SHP77 treated with DMSO at 0.1 percent for 48 hours (cell line): ENCODE measurements around the gene MAP1LC3B2.

Experiments used
- DNase-seq: peaks from one replicate; lab custom pipeline; 2025; lab: John Stamatoyannopoulos, UW

The MAP1LC3B2 gene

GRCh38 chr12:116559162-116559935, at the start of gene MAP1LC3B2:
Gene MAP1LC3B2, plus strand, starts transcription at chr12:116559381. Its CDS starts 16,562 bp downstream, at chr12:116575943.
- DNase-seq: peak; percentile 24

GRCh38 chr12:116513944-116514343, 45.2 kb upstream of the MAP1LC3B2 start:
- no peak for DNase-seq

DNA sequence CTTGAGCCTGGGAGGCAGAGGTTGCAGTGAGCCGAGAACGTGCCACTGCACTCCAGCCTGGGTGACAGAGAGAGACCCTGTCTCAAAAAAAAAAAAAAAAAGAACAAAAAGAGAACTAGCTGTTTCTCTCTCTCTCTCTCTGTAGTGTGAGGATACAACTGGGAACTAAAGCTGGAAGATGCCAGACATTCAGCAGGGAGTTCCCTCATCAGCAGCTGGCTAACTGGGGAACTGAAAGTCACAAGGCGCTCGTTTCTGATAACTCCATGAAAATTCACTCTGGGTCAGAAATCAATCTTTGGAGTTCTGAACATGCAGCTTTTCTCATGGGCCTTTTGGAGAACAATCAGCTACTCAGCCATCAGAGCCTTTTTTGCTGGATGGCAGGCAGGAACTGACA, 43.5 kb upstream of the MAP1LC3B2 start:
- no peak for DNase-seq

DNA sequence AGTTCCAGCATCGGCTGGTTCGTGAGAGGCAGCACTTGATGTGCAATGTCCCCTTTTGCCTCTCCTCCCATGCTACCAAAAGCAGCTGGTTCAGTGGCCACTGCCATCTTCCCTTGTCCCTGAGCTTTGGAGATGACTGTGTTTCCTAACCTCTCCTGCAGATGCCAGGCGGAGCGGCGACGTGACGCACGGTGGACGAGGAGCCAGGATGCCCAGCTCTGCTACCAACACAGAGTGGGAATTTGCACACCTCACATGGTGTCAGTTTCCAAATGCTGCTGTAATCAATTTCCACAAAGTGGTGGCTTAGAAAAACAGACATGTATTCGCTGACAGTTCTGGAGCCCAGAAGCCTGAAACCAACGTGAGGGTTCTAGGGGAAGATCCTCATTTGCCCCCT, 42.5 kb upstream of the MAP1LC3B2 start:
- no peak for DNase-seq

DNA sequence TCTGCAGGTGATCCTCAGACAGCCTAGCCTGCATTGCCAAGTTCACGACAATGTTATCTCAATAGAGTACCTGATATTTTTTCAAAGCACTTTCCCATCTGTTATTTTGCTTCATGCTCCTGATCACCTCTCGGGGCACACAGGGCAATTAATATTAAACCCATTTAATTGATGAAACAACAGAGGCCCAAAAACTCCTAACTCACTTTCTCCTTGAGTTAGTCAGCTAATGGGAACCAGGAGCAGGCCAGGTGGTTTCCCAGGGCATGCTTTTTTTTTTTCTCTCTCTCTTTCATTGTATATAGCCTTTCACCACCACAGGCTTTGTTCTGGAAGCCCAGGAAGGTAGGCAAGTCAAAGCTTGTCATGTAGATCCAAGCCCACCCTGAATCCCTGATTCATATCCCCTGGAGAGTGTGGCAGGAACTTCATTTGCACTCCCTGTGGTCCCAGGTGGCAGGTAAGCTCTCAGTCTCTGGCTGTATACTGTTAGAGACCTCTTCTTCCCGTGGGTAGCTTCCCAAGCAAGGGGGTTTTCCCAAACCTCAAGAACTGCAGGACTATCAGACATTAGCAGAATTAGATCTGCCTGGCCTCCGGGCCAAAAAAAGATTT, 41.6 kb upstream of the MAP1LC3B2 start:
- DNase-seq: no peak

DNA sequence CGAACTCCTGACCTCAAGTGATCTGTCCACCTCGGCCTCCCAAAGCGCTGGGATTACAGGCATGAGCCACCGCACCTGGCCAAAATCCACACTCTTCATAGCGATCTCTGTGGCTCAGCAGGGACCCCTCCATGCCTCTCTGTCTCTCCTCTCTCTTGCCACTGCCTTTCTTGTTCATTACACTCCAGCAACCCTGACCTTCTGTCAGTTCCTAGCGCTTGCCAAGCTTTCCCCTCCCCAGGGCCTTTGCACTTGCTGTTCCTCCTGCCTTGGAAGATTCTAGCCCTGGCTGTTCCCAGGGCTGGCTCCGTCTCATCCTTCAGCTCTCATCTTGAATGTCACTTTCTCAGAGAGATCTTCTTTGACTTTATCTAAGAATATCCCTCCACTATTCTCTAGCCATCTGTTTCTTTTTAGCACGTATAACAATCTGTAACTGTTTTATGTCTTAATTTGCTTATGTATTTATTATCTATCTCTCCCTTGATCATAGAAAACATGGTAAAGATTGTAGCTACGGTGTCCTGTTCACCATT, 38.9 kb upstream of the MAP1LC3B2 start:
- no peak for DNase-seq

DNA sequence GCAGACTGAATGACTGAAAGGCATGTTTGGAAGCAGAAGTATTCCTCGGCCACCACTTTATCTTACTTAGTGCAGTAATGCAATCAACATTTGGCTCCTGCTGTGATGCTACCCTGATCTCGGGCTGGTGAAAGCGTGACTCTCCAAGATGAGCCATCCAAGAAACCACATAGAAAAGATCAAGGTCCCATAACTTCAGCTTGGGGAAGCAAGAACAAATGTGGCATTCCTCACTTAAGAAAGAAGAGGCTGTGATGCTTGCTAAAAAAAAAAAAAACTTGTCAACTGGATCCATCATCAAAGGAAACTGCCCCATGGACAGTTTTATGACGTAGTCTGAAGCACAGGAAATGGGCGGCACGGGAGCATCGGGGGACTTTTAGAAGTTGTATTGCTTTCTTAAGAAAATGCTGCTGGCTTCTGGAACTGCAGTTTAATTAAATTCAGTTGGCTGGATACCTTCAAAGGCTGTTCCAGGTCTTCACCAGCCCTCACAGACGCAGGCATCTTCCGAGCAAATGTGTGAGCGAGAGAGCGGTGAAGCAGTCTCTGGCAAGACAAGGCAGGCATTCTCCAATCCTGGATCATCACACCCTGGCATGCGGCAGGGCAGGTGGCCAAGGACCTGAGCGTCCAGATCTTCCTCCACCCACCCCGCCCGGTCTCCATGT, 38.2 kb upstream of the MAP1LC3B2 start:
- DNase-seq: no peak

DNA sequence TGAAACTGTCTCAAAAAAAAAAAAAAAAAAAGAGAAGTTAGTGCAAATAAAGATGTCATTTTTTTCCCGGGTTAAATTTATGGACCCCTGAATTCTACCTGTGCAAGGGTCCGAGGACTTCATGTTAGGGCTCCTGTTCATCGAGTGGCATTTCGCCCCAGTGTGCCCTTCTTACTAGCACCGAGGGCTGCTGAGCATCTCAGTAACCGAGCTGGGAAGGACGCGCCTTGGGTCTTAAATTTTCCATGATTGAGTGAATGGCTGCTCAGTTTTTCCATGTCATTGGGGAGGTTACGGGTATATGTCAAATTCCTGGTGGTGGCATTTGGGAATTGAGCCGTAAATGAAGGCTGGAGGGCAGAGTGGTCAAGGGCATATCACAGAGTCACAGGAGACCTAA, 34.9 kb upstream of the MAP1LC3B2 start:
- DNase-seq: no peak

GRCh38 chr12:116524964-116525379, 34.2 kb upstream of the MAP1LC3B2 start:
- no peak for DNase-seq

DNA sequence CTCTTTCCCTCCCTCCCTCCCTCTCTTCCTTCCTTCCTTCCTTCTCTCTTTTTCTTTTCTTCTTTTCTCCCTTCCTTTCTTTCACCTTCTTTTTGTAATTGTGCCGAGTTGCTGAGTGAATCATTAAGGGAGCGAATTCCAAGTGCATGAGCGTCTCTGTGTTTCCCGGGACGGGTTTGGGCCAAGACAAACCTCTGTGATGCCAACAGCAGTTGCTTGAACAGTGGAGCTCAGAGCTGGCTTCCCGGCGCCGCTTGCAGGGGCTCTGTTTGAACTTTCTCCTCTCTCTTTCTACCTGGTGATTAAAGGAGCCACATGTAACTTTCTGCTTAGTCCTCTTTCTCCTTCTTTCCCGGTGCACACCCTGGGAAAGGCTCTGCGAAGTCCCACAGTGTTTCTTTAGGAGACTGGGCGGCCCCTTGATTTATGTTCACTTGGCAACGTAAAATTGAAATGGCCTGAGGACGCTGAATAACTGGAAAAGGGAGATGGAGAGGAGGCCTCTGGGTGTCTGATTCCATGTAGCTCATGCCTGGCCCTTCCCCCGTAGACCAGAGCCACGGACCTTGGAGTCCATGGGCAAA, 33.7 kb upstream of the MAP1LC3B2 start:
- no peak for DNase-seq

- DNase-seq: no peak
These were observed 31.1 kb upstream of the MAP1LC3B2 start for GRCh38 chr12:116528065-116528464.

DNA sequence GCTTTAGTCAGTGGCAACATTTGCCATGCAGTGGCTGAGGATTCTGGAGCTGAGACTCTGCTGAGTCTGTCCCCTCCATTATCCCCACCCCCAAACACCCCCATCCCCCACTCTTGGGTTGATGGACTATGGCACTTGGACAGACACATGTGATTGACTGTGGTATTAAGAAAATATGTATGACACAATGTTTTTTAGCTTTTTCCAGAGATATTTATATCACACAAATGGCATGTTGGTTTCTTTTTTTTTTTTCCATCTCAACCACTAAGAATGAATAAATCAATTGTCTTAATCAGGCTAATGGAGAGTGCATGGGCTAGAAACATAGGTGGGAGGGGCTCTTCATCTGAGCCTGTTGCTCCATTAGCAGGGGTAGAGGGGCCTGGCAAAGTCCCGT, 30.7 kb upstream of the MAP1LC3B2 start:
- no peak for DNase-seq

DNA sequence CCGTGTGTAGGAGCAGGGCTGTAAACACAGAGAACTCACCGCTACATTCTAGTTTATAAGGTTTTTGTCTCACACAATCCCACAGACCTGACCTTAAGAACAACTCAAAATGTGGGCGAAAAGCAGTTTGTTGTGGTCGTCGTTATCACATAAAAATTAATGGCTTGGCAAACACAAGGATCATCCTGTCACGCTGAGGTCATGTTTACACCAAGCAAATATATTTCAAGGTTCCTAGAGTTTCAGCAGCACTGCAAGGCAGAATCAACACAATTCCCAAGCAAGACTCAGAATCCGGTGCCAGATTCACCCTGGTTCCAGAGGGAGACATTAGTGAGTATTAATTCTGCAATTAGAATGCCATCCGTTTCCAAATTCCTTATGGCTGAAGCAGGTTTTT, 30.1 kb upstream of the MAP1LC3B2 start:
- DNase-seq: no peak

DNA sequence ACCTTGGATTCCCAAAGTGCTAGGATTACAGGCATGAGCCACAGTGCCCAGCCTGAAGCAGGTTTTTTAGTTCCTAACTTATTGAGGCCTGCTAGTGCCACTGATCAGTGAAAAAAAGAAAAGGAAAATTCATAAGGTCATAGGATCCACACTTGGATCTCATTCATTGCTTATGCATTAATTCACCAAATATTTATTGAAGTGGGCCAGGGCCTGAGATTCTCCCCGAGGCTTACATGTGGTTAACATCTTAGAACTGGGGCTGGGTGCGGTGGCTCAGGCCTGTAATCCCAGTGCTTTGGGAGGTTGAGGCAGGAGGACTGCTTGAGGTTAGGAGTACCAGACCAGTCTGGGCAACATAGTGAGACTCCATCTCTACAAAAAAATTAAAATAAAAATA, 29.5 kb upstream of the MAP1LC3B2 start:
- no peak for DNase-seq

DNA sequence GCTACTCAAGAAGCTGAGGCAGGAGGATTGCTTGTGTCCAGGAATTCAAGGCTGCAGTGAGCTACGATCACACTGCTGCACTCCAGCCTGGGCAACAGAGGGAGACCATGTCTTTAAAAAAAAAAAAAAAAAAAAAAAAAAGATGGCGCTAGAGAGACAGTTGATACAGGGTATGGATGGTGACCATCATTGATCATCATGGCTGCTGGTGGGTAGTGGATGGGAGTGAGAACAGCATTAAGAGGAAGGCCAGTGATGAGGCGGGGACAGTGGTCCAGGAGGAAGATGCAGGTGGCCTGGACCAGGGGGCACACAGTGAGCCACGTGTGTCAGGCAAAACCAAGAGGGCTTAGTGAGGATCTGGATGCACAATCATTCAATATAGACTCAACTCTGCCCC, 26.8 kb upstream of the MAP1LC3B2 start:
- no peak for DNase-seq

- DNase-seq: no peak
These were observed 26.2 kb upstream of the MAP1LC3B2 start for GRCh38 chr12:116532986-116533342.

DNA sequence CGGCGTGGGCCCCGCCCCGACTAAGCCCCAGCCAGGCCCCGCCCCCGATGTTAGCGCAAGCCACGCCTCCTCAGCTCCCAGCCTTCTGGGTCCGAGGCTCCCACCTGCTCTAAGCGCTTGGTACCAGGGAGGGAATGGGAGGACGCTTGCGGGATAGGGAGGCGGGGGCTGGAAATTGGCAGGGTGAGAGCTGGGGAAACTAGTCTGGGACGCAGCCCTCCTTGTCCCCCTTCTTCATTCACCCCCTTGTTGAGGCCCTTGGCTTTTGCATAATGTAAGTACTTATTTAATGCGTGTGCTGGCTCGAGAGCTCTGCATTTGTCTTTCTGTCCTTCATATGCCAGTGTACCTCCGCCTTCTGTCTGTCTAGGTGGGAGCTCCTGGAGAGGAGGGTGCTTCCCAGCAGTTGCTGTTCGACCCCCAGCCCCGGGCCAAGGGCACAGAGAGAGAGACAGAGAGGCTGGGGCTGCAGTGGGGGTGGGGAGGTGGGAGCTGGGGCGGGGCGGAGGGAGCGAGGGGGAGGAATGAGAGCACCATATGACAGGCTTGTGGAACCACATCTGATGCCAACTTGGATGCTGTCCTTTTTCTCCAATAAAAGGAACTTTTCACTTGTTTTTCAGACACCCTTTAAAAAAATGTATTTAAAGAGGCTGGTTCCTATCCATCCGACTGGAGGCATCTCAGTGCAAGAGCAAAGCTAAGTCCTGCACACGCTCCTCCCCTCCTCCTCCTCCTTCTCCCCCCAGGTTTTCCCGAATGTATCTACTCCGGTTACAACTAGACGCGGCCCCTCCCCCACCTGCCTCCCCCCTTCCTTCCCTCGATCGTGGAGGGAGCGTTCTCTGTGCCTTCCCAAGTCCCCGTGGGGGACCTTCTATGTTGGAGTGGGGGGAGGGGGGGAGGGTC, 25.6 kb upstream of the MAP1LC3B2 start:
- peak; percentile 65 for DNase-seq

- DNase-seq: peak; percentile 16
These were observed 24.7 kb upstream of the MAP1LC3B2 start for GRCh38 chr12:116534311-116535121.

DNA sequence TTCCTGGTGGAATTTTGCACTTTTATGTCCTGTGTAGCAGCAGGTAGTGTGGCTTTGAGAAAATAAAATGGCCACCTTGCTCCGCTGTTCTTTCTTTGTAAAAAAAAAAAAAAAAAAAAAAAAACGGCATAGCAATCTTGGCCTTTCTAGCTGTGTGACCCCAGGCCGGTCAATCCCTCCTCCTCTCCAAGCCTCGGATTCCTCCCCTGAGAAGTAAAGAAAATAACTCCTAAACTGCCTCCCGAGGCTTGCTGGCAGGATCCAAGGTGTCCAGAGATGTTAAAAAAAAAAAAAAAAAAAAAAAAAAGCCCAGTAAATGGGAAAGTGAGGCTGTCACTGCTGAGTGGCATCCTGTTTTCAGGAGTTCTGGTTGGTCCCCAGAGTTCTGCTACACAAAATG, 23.9 kb upstream of the MAP1LC3B2 start:
- DNase-seq: no peak

DNA sequence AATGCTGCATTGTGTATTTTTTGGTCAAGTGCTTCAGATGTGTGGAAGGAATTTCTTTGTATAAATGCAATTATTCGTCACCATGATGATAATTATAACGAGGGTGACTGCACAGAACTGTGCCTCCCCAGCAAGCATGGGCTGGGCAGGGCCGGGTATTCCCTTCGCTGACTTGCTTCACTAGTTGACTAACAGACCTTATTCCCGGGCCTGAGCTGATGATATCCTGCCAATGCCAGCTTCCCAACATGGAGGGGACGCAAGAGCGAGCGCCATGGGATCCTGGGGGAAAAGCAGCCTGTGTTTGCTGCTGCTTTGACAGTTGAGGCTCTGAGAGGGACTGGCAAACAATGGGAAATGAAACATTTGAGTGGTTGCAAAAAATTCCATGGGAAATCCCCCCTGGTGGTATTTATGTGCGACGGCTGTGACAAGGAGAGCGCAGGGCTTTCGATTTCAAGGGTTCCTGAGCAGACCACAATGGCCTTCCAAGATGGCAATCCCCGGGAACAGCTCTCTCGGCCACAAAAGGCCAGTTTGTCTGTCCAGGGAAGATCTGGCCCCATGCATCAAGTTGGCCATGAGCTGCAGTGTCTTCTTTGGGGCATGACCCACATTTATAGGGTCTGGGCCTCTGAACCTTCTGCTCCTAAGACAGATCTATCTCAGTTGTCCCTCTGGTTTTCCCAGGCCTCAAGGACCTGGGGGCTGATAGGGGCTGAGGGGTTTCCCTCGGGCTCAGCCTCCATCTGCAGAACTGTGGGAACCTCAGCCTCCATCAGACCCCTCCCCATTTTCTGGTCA, 21.9 kb upstream of the MAP1LC3B2 start:
- no peak for DNase-seq
